ENCODE measurements around the gene GMPS.

DNA sequence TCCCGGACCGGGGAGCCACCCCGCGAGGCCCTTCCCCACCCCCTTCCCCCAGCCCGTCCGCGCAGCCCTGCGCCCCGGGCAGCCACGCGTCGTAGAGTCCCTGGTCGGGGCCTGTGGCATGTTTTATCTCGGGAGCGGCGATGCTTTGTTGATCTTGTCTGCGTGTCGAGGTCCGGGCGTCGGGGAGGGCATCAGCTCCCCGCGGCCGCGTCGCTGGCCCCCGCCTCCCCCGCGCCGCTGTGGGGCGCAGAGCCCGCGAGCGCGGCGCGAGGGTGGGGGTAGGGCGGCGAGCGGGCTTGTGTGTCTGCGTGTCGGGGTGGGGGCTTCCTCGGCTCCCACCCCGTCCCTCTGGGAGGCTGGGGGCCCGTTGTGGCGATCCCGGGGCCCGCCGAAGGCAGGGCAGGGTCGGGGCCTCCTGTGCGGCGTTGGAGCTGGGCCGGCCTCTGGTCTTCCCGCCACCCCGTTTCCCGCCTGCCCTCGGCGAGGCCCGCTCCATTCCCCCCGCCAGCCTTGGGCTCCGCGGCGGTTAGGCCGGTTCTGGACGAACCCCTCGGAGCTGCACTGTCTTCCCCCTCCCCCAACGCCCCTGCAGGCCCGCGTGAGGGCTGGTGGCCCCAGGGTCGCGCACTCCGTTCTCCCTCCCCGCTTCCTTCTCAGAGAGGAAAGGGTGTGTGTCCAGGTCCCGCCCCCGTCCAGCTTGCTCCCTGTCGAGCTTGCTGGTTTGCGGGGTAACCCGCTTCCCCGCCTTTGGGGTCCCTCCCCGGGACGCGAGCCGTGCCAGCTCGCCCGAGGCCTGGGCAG is 695 bp downstream of the GMPS start:
- TF ChIP-seq CREB1 (IDR thresholded peaks at IDR 0.05; ENCODE audit: low read depth) (no peak), TAF1 (IDR thresholded peaks at IDR 0.05; ENCODE audit: low read depth) (peak; percentile 44), EP300 (IDR thresholded peaks at IDR 0.05; ENCODE audit: borderline replicate concordance) (no peak), CEBPB (IDR thresholded peaks at IDR 0.05) (no peak), YY1 (IDR thresholded peaks at IDR 0.05; ENCODE audit: low read depth) (no peak), ZBTB7A (IDR thresholded peaks at IDR 0.05; ENCODE audit: low read depth) (peak; percentile 52; the same call in 1 of the 2 replicates), RAD21 (IDR thresholded peaks at IDR 0.05; ENCODE audit: low read depth) (no peak), EGR1 (IDR thresholded peaks at IDR 0.05) (no peak)
- TF ChIP-seq, protein P1, sequence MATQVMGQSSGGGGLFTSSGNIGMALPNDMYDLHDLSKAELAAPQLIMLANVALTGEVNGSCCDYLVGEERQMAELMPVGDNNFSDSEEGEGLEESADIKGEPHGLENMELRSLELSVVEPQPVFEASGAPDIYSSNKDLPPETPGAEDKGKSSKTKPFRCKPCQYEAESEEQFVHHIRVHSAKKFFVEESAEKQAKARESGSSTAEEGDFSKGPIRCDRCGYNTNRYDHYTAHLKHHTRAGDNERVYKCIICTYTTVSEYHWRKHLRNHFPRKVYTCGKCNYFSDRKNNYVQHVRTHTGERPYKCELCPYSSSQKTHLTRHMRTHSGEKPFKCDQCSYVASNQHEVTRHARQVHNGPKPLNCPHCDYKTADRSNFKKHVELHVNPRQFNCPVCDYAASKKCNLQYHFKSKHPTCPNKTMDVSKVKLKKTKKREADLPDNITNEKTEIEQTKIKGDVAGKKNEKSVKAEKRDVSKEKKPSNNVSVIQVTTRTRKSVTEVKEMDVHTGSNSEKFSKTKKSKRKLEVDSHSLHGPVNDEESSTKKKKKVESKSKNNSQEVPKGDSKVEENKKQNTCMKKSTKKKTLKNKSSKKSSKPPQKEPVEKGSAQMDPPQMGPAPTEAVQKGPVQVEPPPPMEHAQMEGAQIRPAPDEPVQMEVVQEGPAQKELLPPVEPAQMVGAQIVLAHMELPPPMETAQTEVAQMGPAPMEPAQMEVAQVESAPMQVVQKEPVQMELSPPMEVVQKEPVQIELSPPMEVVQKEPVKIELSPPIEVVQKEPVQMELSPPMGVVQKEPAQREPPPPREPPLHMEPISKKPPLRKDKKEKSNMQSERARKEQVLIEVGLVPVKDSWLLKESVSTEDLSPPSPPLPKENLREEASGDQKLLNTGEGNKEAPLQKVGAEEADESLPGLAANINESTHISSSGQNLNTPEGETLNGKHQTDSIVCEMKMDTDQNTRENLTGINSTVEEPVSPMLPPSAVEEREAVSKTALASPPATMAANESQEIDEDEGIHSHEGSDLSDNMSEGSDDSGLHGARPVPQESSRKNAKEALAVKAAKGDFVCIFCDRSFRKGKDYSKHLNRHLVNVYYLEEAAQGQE (IDR thresholded peaks at IDR 0.05; ENCODE audit: low read depth), result no peak
- TF ChIP-seq, protein P2, sequence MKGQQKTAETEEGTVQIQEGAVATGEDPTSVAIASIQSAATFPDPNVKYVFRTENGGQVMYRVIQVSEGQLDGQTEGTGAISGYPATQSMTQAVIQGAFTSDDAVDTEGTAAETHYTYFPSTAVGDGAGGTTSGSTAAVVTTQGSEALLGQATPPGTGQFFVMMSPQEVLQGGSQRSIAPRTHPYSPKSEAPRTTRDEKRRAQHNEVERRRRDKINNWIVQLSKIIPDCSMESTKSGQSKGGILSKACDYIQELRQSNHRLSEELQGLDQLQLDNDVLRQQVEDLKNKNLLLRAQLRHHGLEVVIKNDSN (IDR thresholded peaks at IDR 0.05), result no peak
- TF ChIP-seq, protein P3, sequence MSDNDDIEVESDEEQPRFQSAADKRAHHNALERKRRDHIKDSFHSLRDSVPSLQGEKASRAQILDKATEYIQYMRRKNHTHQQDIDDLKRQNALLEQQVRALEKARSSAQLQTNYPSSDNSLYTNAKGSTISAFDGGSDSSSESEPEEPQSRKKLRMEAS (IDR thresholded peaks at IDR 0.05), result peak; percentile 24; the same call in 1 of the 2 replicates

Data from Ishikawa (cell line).